Astrocyte of the spinal cord (primary cell): ENCODE measurements around the gene PYY.

Source experiments
- DNase-seq: peaks from one replicate; pipeline ENCODE4 v3.0.0; 2011; ENCODE audit warnings: low read depth, low spot score
- H3K4me3 ChIP-seq: 2 replicates; pipeline ENCODE4 v1.5.1; 2011; ENCODE audit warnings: low read depth, mild to moderate bottlenecking, low read length, moderate library complexity
- in situ Hi-C: cut with HindIII; loops from 2 replicates; pipeline ENCODE4 v1.10.0; 2017; ENCODE audit warnings: low sequenced_read_pairs
- TF ChIP-seq, protein P1 (sequence below): IDR thresholded peaks from 2 replicates; pipeline ENCODE4 v1.5.1; 2012; ENCODE audit warnings: low read depth, mild to moderate bottlenecking, low read length, inconsistent platforms

Gene PYY

DNA sequence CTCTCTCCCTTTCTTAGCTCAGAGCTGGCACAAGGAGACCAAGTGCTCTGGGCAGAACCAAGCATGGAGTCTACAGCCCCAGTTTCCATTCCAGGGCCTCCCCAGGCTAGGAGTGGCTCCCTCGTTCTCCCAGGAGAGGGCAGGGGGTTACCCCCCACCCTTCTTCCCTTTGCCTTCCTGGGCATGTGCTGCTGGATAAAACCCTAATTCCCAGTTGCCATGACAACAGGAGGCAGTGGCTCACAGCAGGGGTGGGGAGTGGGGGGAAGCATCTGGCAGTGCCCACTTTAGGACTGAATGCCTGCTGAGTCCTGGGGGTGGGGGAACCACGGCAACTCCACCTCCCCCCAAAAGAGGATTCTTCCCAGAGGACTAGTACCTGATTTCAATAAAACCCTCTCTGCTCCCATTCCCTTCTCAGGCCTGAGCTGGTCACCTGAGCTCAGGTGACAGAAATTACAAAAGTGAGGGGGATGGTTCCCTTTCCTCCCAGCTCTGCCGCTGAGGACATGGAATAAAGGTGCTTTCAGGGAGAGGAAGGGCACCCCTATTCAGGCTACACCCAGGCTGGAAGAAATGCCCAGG, 48.2 kb downstream of the PYY start:
- TF ChIP-seq, protein P1, sequence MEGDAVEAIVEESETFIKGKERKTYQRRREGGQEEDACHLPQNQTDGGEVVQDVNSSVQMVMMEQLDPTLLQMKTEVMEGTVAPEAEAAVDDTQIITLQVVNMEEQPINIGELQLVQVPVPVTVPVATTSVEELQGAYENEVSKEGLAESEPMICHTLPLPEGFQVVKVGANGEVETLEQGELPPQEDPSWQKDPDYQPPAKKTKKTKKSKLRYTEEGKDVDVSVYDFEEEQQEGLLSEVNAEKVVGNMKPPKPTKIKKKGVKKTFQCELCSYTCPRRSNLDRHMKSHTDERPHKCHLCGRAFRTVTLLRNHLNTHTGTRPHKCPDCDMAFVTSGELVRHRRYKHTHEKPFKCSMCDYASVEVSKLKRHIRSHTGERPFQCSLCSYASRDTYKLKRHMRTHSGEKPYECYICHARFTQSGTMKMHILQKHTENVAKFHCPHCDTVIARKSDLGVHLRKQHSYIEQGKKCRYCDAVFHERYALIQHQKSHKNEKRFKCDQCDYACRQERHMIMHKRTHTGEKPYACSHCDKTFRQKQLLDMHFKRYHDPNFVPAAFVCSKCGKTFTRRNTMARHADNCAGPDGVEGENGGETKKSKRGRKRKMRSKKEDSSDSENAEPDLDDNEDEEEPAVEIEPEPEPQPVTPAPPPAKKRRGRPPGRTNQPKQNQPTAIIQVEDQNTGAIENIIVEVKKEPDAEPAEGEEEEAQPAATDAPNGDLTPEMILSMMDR: no peak
- in situ Hi-C loops: no loop called here
- H3K4me3 ChIP-seq: no peak overlapping the region
- DNase-seq: no peak
